Measurements from ENCODE around the gene INTS1.

INTS1 gene

DNA sequence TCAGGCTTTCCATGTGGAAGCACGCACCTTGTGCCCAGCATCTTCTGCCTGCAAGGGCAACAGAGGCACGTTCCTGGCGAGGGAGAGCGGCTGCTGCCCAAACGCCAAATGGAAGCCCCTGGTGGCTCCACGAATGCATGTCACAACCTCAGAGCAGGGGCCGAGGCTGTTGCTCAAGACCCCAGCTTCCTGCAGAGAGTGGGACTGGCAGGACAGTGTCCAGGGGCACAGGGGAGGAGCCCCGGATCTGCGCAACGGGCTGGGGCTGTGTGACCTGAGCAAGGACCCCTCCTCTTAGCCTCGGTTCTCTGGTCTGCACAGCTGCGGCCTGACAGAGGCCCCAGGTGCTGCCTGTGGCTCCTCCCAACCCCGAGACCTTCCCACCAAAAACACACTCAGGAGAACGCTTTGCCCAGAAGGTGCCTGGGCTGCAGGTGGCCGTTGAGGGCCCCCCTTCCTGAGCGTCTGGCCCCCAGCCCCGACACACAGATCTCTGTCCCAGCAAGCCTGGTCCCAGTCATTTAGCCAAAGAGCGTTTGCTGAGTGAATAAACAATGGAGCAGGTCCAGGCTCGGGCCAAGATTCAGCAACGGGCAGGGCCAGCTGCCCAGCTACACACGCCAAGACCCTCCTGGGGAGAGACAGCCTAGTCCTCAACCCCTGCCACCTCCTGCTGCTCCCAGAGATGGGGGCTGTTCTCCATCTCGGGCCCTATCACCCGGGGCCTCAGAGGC lies 46.1 kb downstream of the INTS1 start:
- Mint-ChIP-seq H3K27me3 (ENCODE audit: low read depth) (peaks cover 3% of the 10 kb centered on the region), H3K4me3 (peak overlapping the region; percentile 60), H3K9me3 (no peaks in the 10 kb centered on the region), H3K27ac (peak overlapping the region; percentile 26), H3K4me1 (ENCODE audit: low read depth) (peaks cover 3% of the 10 kb centered on the region), H3K36me3 (ENCODE audit: low read depth) (no peaks in the 10 kb centered on the region)
- DNase-seq (ENCODE audit: low spot score), result no peak

- no peaks in the 10 kb centered on the region for H3K36me3 Mint-ChIP-seq (ENCODE audit: low read depth)
- peaks cover 3% of the 10 kb centered on the region for H3K4me1 Mint-ChIP-seq (ENCODE audit: low read depth)
- H3K9me3 Mint-ChIP-seq, result no peaks in the 10 kb centered on the region
- no peak for DNase-seq (ENCODE audit: low spot score)
- H3K27ac Mint-ChIP-seq, result no peak overlapping the region
- no peak overlapping the region for H3K4me3 Mint-ChIP-seq
- H3K27me3 Mint-ChIP-seq (ENCODE audit: low read depth), result peaks cover 3% of the 10 kb centered on the region
These were observed 46.9 kb downstream of the INTS1 start for GRCh38 chr7:1457059-1457948.

GRCh38 chr7:1455955-1456354 lies 48.2 kb downstream of the INTS1 start:
- no peak for DNase-seq (ENCODE audit: low spot score)
- no peak overlapping the region for H3K27ac Mint-ChIP-seq
- H3K4me1 Mint-ChIP-seq (ENCODE audit: low read depth), result no peaks in the 10 kb centered on the region
- H3K36me3 Mint-ChIP-seq (ENCODE audit: low read depth), result no peaks in the 10 kb centered on the region
- no peak overlapping the region for H3K4me3 Mint-ChIP-seq
- no peaks in the 10 kb centered on the region for H3K9me3 Mint-ChIP-seq
- H3K27me3 Mint-ChIP-seq (ENCODE audit: low read depth), result peaks cover 3% of the 10 kb centered on the region

DNA sequence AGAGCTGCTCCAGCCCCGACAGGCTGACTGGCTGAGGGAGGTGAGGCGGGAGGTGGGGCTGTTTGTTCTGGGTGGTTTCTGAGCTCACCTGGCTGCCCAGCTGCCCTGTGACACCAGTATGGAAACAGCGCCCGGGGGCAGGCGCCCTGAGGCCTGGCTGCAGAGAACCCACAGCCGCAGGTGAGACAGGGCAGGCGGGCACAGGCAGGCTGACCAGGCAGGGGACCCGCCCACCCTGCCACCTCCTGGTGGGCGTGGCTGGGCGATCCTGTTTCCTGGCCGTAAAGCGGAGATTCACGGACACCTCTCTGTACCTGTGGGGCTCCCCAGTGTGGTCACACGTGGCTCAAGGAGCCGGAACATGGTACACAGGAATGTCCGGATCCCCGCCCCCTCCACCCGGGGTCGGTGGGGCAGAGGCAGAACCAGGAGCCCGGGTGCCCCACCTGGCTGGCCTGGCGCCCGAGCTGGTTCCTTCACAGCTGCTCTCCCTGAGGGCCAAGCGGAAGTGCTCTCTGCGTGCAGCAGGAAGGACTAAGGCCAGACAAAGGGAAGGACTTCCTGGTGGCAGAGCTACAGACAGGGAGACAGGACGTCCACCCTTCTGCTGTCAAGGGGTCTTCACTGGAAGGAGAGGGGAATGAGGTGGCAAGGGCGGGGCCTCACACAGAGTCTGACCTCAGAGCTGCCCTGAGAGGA lies 48.8 kb downstream of the INTS1 start:
- H3K4me3 Mint-ChIP-seq, result no peak overlapping the region
- no peak overlapping the region for H3K27ac Mint-ChIP-seq
- H3K9me3 Mint-ChIP-seq, result no peaks in the 10 kb centered on the region
- H3K27me3 Mint-ChIP-seq (ENCODE audit: low read depth), result peaks cover 3% of the 10 kb centered on the region
- H3K4me1 Mint-ChIP-seq (ENCODE audit: low read depth), result no peaks in the 10 kb centered on the region
- no peaks in the 10 kb centered on the region for H3K36me3 Mint-ChIP-seq (ENCODE audit: low read depth)
- no peak for DNase-seq (ENCODE audit: low spot score)

GRCh38 chr7:1454542-1454941 lies 49.6 kb downstream of the INTS1 start:
- DNase-seq (ENCODE audit: low spot score), result no peak
- H3K27me3 Mint-ChIP-seq (ENCODE audit: low read depth), result peaks cover 3% of the 10 kb centered on the region
- no peaks in the 10 kb centered on the region for H3K4me1 Mint-ChIP-seq (ENCODE audit: low read depth)
- H3K27ac Mint-ChIP-seq, result no peak overlapping the region
- H3K36me3 Mint-ChIP-seq (ENCODE audit: low read depth), result no peaks in the 10 kb centered on the region
- H3K4me3 Mint-ChIP-seq, result no peak overlapping the region
- no peaks in the 10 kb centered on the region for H3K9me3 Mint-ChIP-seq

- no peak for DNase-seq (ENCODE audit: low spot score)
- no peaks in the 10 kb centered on the region for H3K36me3 Mint-ChIP-seq (ENCODE audit: low read depth)
- H3K4me1 Mint-ChIP-seq (ENCODE audit: low read depth), result no peaks in the 10 kb centered on the region
- no peak overlapping the region for H3K27ac Mint-ChIP-seq
- no peaks in the 10 kb centered on the region for H3K27me3 Mint-ChIP-seq (ENCODE audit: low read depth)
- no peaks in the 10 kb centered on the region for H3K9me3 Mint-ChIP-seq
- H3K4me3 Mint-ChIP-seq, result no peak overlapping the region
These were observed 52.0 kb downstream of the INTS1 start for GRCh38 chr7:1452205-1452604.

- no peak for DNase-seq (ENCODE audit: low spot score)
- H3K27me3 Mint-ChIP-seq (ENCODE audit: low read depth), result no peaks in the 10 kb centered on the region
- no peak overlapping the region for H3K27ac Mint-ChIP-seq
- H3K9me3 Mint-ChIP-seq, result no peaks in the 10 kb centered on the region
- H3K4me1 Mint-ChIP-seq (ENCODE audit: low read depth), result no peaks in the 10 kb centered on the region
- no peaks in the 10 kb centered on the region for H3K36me3 Mint-ChIP-seq (ENCODE audit: low read depth)
- no peak overlapping the region for H3K4me3 Mint-ChIP-seq
These were observed 53.2 kb downstream of the INTS1 start for GRCh38 chr7:1450987-1451386.

- no peaks in the 10 kb centered on the region for H3K36me3 Mint-ChIP-seq (ENCODE audit: low read depth)
- H3K27me3 Mint-ChIP-seq (ENCODE audit: low read depth), result no peaks in the 10 kb centered on the region
- DNase-seq (ENCODE audit: low spot score), result no peak
- H3K27ac Mint-ChIP-seq, result no peak overlapping the region
- H3K4me1 Mint-ChIP-seq (ENCODE audit: low read depth), result no peaks in the 10 kb centered on the region
- H3K4me3 Mint-ChIP-seq, result no peak overlapping the region
- no peaks in the 10 kb centered on the region for H3K9me3 Mint-ChIP-seq
These were observed 53.8 kb downstream of the INTS1 start for GRCh38 chr7:1450431-1450830.

DNA sequence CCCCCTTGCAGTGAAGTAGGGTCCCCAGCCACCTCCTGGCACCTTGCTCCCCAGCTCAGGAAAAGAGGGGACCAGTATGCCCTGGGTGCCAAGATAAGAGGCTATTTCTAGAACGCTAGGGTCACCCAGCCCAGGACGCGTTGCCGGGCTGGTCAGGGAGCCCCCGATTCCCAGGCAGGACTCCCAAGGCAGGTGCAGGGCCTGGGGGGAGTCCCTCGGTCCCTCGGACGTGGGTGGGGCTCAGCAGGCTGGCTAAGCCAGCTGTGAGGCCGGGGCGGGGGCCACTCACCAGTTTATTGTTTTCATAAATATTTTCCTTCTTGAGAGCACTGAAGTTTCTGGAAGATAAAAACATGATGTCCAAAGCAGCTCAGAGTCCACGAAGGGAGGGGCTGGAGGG lies 54.2 kb downstream of the INTS1 start:
- Mint-ChIP-seq H3K27ac (no peak overlapping the region), H3K27me3 (ENCODE audit: low read depth) (no peaks in the 10 kb centered on the region), H3K4me3 (no peak overlapping the region), H3K36me3 (ENCODE audit: low read depth) (no peaks in the 10 kb centered on the region), H3K4me1 (ENCODE audit: low read depth) (no peaks in the 10 kb centered on the region), H3K9me3 (no peaks in the 10 kb centered on the region)
- no peak for DNase-seq (ENCODE audit: low spot score)

DNA sequence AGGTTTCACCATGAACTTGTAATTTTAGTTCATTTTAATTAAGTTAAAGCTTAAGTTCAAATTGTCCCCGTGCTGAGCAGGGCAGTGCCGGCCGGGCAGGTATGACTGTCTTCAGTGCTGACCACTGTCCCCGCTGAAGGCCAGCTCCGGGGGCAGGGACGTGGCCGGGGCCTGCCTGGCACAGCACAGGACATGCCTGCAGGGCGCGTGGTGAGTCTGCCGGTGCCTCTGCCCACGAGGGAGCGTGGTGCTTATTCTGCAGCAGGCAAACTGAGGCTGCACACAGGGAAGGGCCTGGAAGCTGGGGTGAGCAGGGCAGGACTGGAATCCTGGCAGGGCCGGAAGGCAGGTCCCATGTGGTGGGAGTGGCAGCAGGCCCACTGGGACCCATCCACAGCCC lies 54.7 kb downstream of the INTS1 start:
- Mint-ChIP-seq H3K27me3 (ENCODE audit: low read depth) (no peaks in the 10 kb centered on the region), H3K27ac (no peak overlapping the region), H3K36me3 (ENCODE audit: low read depth) (no peaks in the 10 kb centered on the region), H3K4me1 (ENCODE audit: low read depth) (no peaks in the 10 kb centered on the region), H3K9me3 (no peaks in the 10 kb centered on the region), H3K4me3 (no peak overlapping the region)
- DNase-seq (ENCODE audit: low spot score), result no peak

DNA sequence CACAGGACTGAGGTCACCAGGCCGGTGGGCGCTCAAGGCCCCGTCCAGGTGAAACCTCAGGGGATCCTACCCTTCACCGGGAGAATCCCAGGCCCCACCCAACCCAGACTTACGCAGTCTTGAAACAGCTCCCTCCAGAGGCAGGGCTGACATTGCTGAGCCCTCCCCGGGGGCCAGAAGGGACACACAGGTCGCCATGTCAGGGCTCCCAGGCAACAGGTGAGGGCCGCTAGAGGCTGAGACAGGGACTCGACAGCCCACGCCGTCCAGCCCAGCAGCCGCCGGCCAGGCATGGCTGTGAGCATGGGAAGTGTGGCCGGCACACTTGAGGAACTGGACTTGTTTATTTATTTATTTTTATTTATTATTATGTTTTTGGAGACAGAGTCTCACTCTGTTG lies 55.2 kb downstream of the INTS1 start:
- Mint-ChIP-seq H3K36me3 (ENCODE audit: low read depth) (no peaks in the 10 kb centered on the region), H3K27me3 (ENCODE audit: low read depth) (no peaks in the 10 kb centered on the region), H3K4me3 (no peak overlapping the region), H3K27ac (no peak overlapping the region), H3K4me1 (ENCODE audit: low read depth) (no peaks in the 10 kb centered on the region), H3K9me3 (no peaks in the 10 kb centered on the region)
- DNase-seq (ENCODE audit: low spot score), result no peak

DNA sequence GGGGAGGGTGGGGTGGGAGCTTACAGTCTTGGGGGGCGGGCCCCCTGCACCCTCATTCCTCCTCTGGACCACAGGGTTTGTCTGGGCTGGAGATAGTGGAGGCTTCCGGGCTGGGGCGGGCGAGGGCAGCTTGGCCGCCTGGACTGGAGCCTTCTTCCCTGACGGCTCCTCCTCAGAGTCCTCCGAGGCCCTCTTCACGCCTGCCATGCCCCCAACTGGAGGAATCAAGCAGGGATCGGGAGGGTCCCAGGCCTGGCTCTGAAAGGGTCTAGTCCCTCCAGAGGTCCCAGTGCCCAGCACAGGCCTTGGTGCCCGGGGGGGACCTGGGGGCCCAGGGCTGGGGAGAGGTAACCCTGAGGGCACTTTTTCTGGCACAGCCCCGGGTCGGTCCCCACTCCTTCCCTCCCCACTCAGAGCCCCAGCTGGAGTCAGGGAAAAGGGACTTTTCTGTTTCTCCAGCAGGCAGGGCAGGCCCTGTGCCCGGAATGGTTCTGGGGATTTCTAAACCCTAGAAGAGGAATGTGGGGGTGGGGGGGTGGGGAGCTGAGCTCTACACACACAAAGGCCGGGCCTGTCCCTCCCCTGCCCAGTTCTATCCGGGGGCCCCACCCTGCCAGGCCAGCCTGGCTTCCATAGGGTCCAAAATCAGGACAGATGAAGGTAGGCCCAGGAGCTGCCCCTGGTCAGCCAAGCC lies 56.5 kb downstream of the INTS1 start:
- Mint-ChIP-seq H3K4me3 (no peak overlapping the region), H3K4me1 (ENCODE audit: low read depth) (no peaks in the 10 kb centered on the region), H3K36me3 (ENCODE audit: low read depth) (no peaks in the 10 kb centered on the region), H3K27ac (no peak overlapping the region), H3K27me3 (ENCODE audit: low read depth) (no peaks in the 10 kb centered on the region), H3K9me3 (no peaks in the 10 kb centered on the region)
- DNase-seq (ENCODE audit: low spot score), result no peak

DNA sequence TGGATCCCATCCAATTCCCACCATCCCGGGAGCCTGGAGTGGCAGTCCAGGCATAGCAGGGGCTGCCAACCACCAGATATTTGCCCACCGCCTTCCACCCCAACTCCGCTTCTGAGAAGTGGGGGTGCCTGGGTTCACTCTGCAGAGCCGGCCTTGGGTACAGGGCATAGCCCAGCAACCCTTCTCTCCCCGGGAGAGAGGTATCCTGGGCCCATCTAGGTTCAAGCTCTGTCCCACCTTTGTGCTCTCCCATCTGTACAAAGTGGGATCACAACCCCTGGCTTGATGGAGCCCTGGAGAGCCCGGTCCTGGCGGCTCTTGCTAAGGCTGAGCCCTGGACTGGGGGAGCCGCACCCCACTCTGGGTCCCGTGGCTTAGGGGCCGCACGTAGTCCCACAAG lies 57.1 kb downstream of the INTS1 start:
- no peak overlapping the region for H3K27ac Mint-ChIP-seq
- H3K4me3 Mint-ChIP-seq, result no peak overlapping the region
- no peak for DNase-seq (ENCODE audit: low spot score)
- H3K27me3 Mint-ChIP-seq (ENCODE audit: low read depth), result no peaks in the 10 kb centered on the region
- H3K36me3 Mint-ChIP-seq (ENCODE audit: low read depth), result no peaks in the 10 kb centered on the region
- no peaks in the 10 kb centered on the region for H3K9me3 Mint-ChIP-seq
- H3K4me1 Mint-ChIP-seq (ENCODE audit: low read depth), result no peaks in the 10 kb centered on the region

DNA sequence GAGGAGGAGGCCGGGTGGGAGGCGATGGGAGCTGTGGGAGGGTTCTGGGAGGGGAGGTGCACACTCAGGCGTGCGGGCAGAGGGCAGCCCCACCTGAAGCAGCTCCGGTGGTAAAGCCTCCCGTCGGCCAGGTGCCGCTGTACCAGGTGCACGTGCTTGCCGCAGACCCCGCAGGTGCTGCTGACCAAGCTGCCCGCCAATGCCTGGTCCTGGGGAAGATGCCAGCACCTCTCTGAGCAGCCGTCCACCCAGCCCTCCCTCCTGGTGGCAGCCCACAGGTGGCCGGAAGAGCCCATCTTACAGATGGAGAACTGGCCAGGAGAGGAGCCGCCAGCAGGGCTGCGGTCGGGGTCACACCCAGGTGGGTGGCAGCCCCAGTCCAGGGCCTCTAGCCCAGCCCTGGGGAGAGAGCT lies 57.6 kb downstream of the INTS1 start:
- no peaks in the 10 kb centered on the region for H3K36me3 Mint-ChIP-seq (ENCODE audit: low read depth)
- H3K27ac Mint-ChIP-seq, result no peak overlapping the region
- H3K4me3 Mint-ChIP-seq, result no peak overlapping the region
- no peaks in the 10 kb centered on the region for H3K27me3 Mint-ChIP-seq (ENCODE audit: low read depth)
- DNase-seq (ENCODE audit: low spot score), result no peak
- H3K4me1 Mint-ChIP-seq (ENCODE audit: low read depth), result no peaks in the 10 kb centered on the region
- H3K9me3 Mint-ChIP-seq, result no peaks in the 10 kb centered on the region
